Activated CD4-positive, alpha-beta memory T cell treated with anti-CD3 and anti-CD28 coated beads for 36 hours (primary cell): ENCODE data around the gene BRD8. TPM values are rescaled to one million over a fixed set of nuclear protein-coding genes. Genes with fewer than 3 reads are reported as not detected.
A peak's percentile ranks its signal among the peaks of the same experiment; 100 is the strongest.

Experiments
- CTCF ChIA-PET: fragments of 350-600 bp; sonication (Branson Sonifier 250); formaldehyde crosslinking; loops from one replicate; lab custom pipeline; 2021; ENCODE audit warnings: antibody characterized with exemption, inconsistent platforms; lab: Charles Lee
- POLR2A ChIA-PET: fragments of 350-600 bp; sonication (Branson Sonifier 250); formaldehyde crosslinking; loops from one replicate; lab custom pipeline; 2021; ENCODE audit warnings: antibody characterized with exemption; lab: Charles Lee
- DNase-seq: peaks from one replicate; pipeline ENCODE4 v3.0.0-alpha.2; 2020
- H3K27ac Mint-ChIP-seq: one replicate; pipeline ENCODE4 v1.8.0; 2021; ENCODE audit warnings: mixed read lengths
- H3K27me3 Mint-ChIP-seq: one replicate; pipeline ENCODE4 v1.8.0; 2021; ENCODE audit warnings: mixed read lengths
- H3K36me3 Mint-ChIP-seq: one replicate; pipeline ENCODE4 v1.8.0; 2021; ENCODE audit warnings: mixed read lengths
- H3K4me1 Mint-ChIP-seq: one replicate; pipeline ENCODE4 v1.8.0; 2021; ENCODE audit warnings: low read depth, mixed read lengths
- H3K4me3 Mint-ChIP-seq: one replicate; pipeline ENCODE4 v1.8.0; 2021; ENCODE audit warnings: mild to moderate bottlenecking, mixed read lengths
- H3K9me3 Mint-ChIP-seq: one replicate; pipeline ENCODE4 v1.8.0; 2021; ENCODE audit warnings: mixed read lengths
- intact Hi-C: fragments of 100-400 bp; cut with micrococcal nuclease; formaldehyde crosslinking; loops from one replicate; pipeline ENCODE4 v1.15.1; 2023
- total RNA-seq, 2 experiments: library from RNA; stranded (reverse); gene quantifications; one replicate each; pipeline ENCODE4 v1.2.3, GENCODE V29; 2021

Gene BRD8
- total RNA-seq, 2 experiments from 2014 or later = 62.9 to 65.8 TPM

DNA sequence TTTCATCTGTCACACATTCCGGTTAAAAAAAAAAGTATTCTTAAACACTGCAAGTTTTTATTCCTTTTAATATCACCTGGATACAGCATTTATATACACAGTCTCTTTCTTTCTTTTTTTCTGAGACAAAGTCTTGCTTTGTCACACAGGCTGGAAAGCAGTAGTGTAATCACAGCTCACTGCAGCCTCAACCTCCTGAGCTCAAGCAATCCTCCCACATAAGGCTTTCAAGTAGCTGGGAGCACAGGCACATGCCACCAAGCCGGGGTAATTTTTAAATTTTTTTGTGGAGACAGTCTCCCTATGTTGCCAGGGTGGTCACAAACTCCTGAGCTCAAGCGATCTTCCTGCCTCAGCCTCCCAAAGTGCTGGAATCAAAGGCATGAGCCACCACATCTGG lies 14.4 kb upstream of the BRD8 start:
- peaks cover 23% of the 10 kb centered on the region for H3K36me3 Mint-ChIP-seq
- no peak overlapping the region for H3K4me3 Mint-ChIP-seq
- POLR2A ChIA-PET = no interaction called here

DNA sequence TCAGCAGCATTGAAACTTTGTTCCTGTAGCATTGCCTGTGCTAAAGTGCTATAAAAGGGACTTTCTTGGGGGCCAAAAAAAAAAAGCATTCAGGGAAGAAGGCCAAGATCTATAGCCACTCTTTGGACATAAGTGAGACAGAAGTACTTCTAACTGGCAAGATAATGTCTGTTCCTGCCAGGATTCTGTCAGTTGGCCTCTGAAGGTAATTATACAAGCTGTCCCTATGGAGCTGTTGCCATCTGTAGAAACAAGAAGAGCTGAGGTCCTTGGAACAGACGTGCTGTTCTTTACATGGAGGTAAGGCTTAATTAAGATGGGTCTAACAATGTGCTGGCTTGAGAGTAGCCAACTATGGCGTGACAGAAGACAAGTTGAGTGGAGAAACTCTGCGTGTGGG lies 10.2 kb upstream of the BRD8 start:
- ChIA-PET POLR2A (no interaction called here), CTCF (interaction anchor here (0.9 to 1.4 kb wide), 2 partner anchors 163 to 223 kb away, joined by 4 read pairs; no protein-coding TSS in a partner anchor)
- no peaks in the 10 kb centered on the region for H3K27me3 Mint-ChIP-seq
- no peaks in the 10 kb centered on the region for H3K4me1 Mint-ChIP-seq
- peaks cover 46% of the 10 kb centered on the region for H3K36me3 Mint-ChIP-seq
- no peak overlapping the region for H3K4me3 Mint-ChIP-seq
- no peak for DNase-seq
- H3K27ac Mint-ChIP-seq = no peak overlapping the region
- intact Hi-C loops = no loop called here
- no peaks in the 10 kb centered on the region for H3K9me3 Mint-ChIP-seq

More for the DNA sequence above, 14.4 kb upstream of the BRD8 start:
- CTCF ChIA-PET = interaction anchor here (0.6 kb wide), 1 partner anchor 1058 kb away, joined by 3 read pairs; no protein-coding TSS in a partner anchor
- no peaks in the 10 kb centered on the region for H3K9me3 Mint-ChIP-seq
- no peak for DNase-seq
- no peaks in the 10 kb centered on the region for H3K27me3 Mint-ChIP-seq
- no peak overlapping the region for H3K27ac Mint-ChIP-seq
- H3K4me1 Mint-ChIP-seq = no peaks in the 10 kb centered on the region
- intact Hi-C loops = no loop called here

DNA sequence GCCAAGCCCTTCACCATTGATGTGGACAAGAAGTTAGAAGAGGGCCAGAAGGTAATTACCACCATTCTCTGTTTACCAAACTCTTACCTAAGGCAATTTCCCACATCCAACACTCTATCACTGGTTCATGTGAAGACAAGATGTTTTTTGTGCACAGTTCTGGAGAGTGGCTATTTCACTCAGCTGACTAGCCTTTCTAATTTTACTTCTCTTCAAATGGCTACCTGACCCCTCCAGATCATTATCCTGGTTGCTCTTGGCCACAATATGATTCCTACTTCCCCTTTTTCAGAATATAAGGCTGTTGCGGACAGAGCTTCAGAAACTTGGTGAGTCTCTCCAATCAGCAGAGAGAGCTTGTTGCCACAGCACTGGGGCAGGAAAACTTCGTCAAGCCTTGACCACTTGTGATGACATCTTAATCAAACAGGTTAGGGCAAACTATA lies 7.6 kb upstream of the BRD8 start:
- Mint-ChIP-seq H3K4me3 (no peak overlapping the region), H3K27me3 (no peaks in the 10 kb centered on the region), H3K36me3 (peaks cover 57% of the 10 kb centered on the region), H3K9me3 (no peaks in the 10 kb centered on the region), H3K4me1 (no peaks in the 10 kb centered on the region), H3K27ac (no peak overlapping the region)
- POLR2A ChIA-PET = interaction anchor here (1.0 kb wide), 1 partner anchor 168 kb away, joined by 3 read pairs; no protein-coding TSS in a partner anchor
- CTCF ChIA-PET = no interaction called here
- DNase-seq = no peak
- intact Hi-C loops = no loop called here

DNA sequence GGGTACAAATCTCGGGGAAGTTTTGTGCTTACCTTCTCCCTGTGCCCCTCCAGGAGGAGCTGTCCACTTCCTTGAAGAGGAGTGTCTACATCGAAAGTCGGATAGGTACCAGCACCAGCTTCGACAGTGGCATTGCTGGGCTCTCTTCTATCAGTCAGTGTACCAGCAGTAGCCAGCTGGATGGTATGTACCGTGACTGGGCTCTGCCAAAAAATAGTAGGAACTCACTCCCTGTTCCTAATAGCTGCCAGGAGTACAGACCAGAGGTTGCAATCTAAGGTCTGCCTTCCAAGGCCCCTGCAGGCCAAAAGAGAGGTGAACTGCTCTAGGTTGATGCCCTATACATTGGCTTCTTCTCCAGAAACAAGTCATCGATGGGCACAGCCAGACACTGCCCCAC lies 4.4 kb upstream of the BRD8 start:
- Mint-ChIP-seq H3K4me3 (no peak overlapping the region), H3K4me1 (peaks cover 5% of the 10 kb centered on the region), H3K27me3 (no peaks in the 10 kb centered on the region), H3K27ac (no peak overlapping the region), H3K9me3 (no peaks in the 10 kb centered on the region), H3K36me3 (peaks cover 53% of the 10 kb centered on the region)
- POLR2A ChIA-PET = no interaction called here
- CTCF ChIA-PET = interaction anchor here (1.5 kb wide), 1 partner anchor 30 kb away, joined by 3 read pairs; no protein-coding TSS in a partner anchor
- intact Hi-C loops = no loop called here
- no peak for DNase-seq

DNA sequence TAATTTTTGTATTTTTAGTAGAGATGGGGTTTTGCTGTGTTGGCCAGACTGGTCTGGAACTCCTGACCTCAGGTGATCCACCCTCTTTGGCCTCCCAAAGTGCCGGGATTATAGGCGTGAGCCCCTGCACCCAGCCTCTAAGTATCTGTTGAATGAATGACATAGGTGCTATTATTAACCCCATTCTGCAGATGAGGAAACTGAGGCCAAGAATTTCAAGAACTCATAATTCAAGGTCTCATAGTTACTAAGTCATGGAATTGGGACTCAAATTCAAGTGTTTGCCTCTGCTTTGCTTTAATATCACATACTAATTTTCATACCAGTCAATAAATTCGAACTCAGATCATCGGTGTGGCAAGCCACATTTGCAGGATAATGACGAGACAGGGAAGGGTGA lies 2.4 kb upstream of the BRD8 start:
- no peak overlapping the region for H3K27ac Mint-ChIP-seq
- no peak for DNase-seq
- CTCF ChIA-PET = interaction anchor here (0.6 to 2.5 kb wide), 4 partner anchors 15 to 232 kb away, joined by 3 to 19 read pairs (median 4); partner anchors contain the start of gene KDM3B
- H3K9me3 Mint-ChIP-seq = no peaks in the 10 kb centered on the region
- H3K36me3 Mint-ChIP-seq = peaks cover 47% of the 10 kb centered on the region
- intact Hi-C loops = loop anchor here (1.0 kb wide), 2 partner anchors 230 to 322 kb away; no protein-coding TSS in a partner anchor
- H3K4me3 Mint-ChIP-seq = no peak overlapping the region
- POLR2A ChIA-PET = no interaction called here
- H3K4me1 Mint-ChIP-seq = peaks cover 17% of the 10 kb centered on the region
- H3K27me3 Mint-ChIP-seq = no peaks in the 10 kb centered on the region

DNA sequence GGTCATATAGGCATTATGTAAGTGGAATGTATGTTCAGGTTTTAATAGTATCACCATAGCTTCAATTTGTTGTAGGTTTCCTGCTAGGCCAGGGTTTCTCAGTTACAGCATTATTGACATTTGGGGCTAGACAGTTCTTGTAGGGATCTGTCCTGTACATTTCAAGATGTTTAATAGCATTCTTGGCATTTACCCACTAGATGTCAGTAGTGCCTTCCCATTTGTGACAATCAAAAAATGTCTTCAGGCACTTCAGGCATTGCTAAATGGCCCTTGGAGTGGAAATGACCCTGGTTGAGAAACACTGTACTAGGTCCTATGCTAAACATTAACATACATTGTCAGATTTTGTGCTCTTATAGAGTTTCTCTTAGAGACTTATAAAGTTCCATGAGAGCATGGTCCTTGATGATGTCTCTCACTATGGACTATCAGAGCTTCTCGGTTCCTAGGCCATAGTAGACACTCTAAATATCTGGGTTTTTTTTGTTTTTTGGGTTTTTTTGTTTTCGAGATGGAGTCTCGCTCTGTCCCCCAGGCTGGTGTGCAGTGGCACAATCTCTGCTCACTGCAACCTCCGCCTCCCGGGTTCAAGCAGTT lies 1.9 kb upstream of the BRD8 start:
- DNase-seq = no peak
- Mint-ChIP-seq H3K36me3 (peaks cover 43% of the 10 kb centered on the region), H3K4me3 (no peak overlapping the region), H3K4me1 (peaks cover 17% of the 10 kb centered on the region), H3K9me3 (no peaks in the 10 kb centered on the region), H3K27ac (no peak overlapping the region), H3K27me3 (no peaks in the 10 kb centered on the region)
- CTCF ChIA-PET = interaction anchor here (0.6 to 2.5 kb wide), 6 partner anchors 16 to 323 kb away, joined by 3 to 19 read pairs (median 6); partner anchors contain the start of gene KDM3B
- intact Hi-C loops = loop anchor here (1.0 kb wide), 2 partner anchors 231 to 323 kb away; no protein-coding TSS in a partner anchor
- POLR2A ChIA-PET = no interaction called here

DNA sequence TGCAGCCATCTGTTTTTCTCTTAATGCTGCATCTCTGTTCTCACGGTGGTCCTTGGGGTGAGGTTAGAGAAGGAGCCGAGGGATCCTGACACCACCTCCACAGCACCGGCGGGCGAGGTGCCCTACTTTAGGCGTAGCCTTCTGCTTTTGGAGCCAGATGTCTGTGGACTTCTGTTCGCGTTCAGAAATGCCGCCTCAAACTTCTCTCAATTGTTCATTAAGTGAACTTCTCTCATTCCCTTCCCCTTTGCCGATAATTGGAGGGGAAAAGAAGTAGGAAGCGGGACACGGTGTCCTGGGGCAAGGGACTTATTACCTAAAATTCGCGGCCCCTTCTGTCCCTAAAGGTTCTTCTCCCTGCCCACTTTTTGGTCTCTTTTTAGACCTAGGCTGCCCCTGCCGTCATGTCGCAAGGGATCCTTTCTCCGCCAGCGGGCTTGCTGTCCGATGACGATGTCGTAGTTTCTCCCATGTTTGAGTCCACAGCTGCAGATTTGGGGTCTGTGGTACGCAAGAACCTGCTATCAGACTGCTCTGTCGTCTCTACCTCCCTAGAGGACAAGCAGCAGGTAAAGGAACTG lies 937 bp upstream of the BRD8 start:
- H3K4me1 Mint-ChIP-seq = peaks cover 17% of the 10 kb centered on the region

DNA sequence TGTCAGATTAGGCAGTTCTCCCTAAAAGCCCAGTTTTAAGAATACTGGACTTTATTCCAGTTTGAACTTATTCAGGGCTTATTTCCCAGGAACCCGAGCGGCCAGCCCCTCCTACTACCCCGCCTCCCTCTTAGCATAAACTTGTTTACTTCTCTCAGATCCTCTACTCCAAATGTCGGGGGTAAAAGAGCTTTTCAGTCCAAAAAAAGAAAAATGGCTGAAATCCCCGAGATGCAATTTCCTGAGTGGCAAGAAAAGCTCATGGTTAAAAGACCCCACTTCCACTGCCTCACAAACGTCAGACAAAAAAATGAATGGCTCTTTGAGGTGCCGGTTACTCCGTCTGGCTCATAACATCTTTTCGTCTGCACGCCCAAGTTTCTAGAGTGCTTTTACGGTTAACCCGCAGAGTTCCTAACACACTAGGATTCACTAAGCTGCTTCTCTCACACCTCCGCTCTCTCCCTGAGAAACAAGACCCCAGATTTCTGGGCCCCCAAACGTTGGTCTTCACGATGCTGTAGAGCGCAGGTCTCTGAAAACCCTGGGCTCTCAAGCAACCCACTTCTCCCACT lies 402 bp downstream of the BRD8 start:
- CTCF ChIA-PET = interaction anchor here (0.9 to 2.4 kb wide), 5 partner anchors 142 to 272 kb away, joined by 3 to 10 read pairs (median 4); partner anchors contain the start of gene KDM3B
- Mint-ChIP-seq H3K36me3 (peaks cover 35% of the 10 kb centered on the region), H3K9me3 (no peaks in the 10 kb centered on the region), H3K27me3 (no peaks in the 10 kb centered on the region), H3K27ac (no peak overlapping the region), H3K4me1 (peaks cover 17% of the 10 kb centered on the region), H3K4me3 (no peak overlapping the region)
- POLR2A ChIA-PET = interaction anchor here (0.6 to 2.5 kb wide), 5 partner anchors 11 to 285 kb away, joined by 3 to 8 read pairs (median 3); partner anchors contain the start of gene FAM53C
- DNase-seq = peak; percentile 43
- intact Hi-C loops = loop anchor here (1.0 to 2.0 kb wide), 6 partner anchors 35 to 365 kb away; partner anchors contain the start of genes CDC23, EGR1, ETF1 and FAM13B

More for the DNA sequence above, 937 bp upstream of the BRD8 start:
- intact Hi-C loops = loop anchor here (1.0 to 2.0 kb wide), 3 partner anchors 147 to 425 kb away; partner anchors contain the start of genes FAM13B, FAM53C and HNRNPA0
- ChIA-PET POLR2A (interaction anchor here (0.7 to 2.5 kb wide), 5 partner anchors 153 to 396 kb away, joined by 3 to 8 read pairs (median 3); partner anchors contain the start of genes EGR1, ETF1, FAM53C and HSPA9), CTCF (interaction anchor here (0.6 to 2.5 kb wide), 12 partner anchors 8 to 324 kb away, joined by 3 to 19 read pairs (median 4); partner anchors contain the start of genes CDC25C, FAM53C and KDM3B)
- Mint-ChIP-seq H3K27me3 (no peaks in the 10 kb centered on the region), H3K4me3 (no peak overlapping the region), H3K27ac (no peak overlapping the region), H3K9me3 (no peaks in the 10 kb centered on the region), H3K36me3 (peaks cover 39% of the 10 kb centered on the region)
- DNase-seq = peak; percentile 29

DNA sequence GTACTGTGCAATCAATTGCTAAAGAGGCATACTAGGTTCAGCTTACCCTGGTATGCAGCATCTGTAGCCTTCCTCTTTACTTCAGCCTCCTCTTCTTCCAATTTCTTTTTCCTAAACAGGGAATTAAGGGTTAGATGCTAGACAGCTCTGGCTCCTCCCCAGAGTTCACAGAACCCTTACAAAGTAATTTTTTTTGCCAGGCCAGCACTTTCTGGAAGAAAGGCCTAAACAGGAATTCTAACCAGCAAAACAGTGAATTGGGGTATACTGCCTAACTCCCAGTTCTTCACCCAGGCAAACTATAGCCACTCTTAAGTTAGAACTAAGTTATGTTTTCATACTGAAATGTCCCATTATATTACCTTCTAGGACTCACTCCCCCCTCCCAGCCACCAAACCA lies 8.1 kb downstream of the BRD8 start:
- POLR2A ChIA-PET = no interaction called here
- no peaks in the 10 kb centered on the region for H3K9me3 Mint-ChIP-seq

DNA sequence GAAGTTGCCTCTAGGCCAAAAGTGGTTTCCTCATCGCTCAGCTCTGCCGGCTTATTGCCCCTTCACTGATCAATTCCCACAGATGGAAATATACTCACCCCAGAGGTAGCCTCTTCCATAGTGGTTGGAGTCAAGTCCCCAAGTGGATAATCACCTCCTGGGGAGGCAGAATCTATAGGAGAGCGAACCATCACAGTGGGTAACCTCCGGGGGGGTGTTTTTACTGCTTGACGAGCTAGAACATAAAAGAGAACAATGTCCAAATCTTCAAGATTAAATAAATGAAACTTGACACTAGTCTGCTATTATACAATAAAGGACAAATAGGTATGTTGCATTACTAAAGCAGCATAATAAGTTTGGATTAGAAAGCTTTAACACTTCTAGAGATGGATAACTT lies 9.3 kb downstream of the BRD8 start:
- no peaks in the 10 kb centered on the region for H3K9me3 Mint-ChIP-seq
- intact Hi-C loops = no loop called here
- no peaks in the 10 kb centered on the region for H3K4me1 Mint-ChIP-seq
- H3K27me3 Mint-ChIP-seq = no peaks in the 10 kb centered on the region
- H3K4me3 Mint-ChIP-seq = no peak overlapping the region
- ChIA-PET POLR2A (no interaction called here), CTCF (no interaction called here)
- no peak for DNase-seq
- peaks cover 82% of the 10 kb centered on the region for H3K36me3 Mint-ChIP-seq
- H3K27ac Mint-ChIP-seq = no peak overlapping the region

More for the DNA sequence above, 8.1 kb downstream of the BRD8 start:
- no peak for DNase-seq
- intact Hi-C loops = no loop called here
- Mint-ChIP-seq H3K36me3 (peaks cover 75% of the 10 kb centered on the region), H3K27ac (no peak overlapping the region), H3K27me3 (no peaks in the 10 kb centered on the region), H3K4me3 (no peak overlapping the region), H3K4me1 (no peaks in the 10 kb centered on the region)
- CTCF ChIA-PET = no interaction called here

DNA sequence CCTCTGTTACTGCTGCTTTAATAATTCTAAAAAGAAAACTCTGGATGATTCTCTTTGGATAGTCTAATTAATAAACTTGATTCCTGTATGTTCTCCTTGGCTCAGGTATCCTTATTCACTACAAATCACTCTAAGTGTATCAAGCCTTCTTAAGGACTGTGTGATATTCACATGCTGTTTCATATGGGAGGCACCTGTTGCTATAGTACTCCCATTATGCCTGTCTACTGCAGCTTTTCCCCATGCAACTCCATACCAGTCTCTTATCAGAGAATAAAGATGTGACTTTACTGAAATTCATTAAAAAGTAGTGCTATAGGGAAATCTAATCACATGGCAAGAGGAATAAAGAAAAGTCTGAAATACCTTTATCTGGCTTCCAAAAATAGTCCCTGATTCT lies 14.7 kb downstream of the BRD8 start:
- ChIA-PET CTCF (no interaction called here), POLR2A (no interaction called here)
- Mint-ChIP-seq H3K4me3 (no peak overlapping the region), H3K27ac (no peak overlapping the region), H3K9me3 (no peaks in the 10 kb centered on the region), H3K36me3 (peaks cover 84% of the 10 kb centered on the region), H3K27me3 (no peaks in the 10 kb centered on the region), H3K4me1 (no peaks in the 10 kb centered on the region)
- DNase-seq = no peak
- intact Hi-C loops = no loop called here
